B cell (primary cell): ENCODE results near the gene PPP1R14C.

Experiments
- EZH2 ChIP-seq: IDR thresholded peaks from 2 replicates; pipeline ENCODE4 v1.6.1; 2012; ENCODE audit warnings: borderline replicate concordance, low read depth, mild to moderate bottlenecking, moderate library complexity, low read length; ENCODE audit not compliant: insufficient read depth, poor library complexity, severe bottlenecking
- TF ChIP-seq, protein P1 (sequence below): fragments of 200-600 bp; IDR thresholded peaks from one replicate; pipeline ENCODE4 v1.8.0; 2022; ENCODE audit warnings: antibody characterized with exemption, mild to moderate bottlenecking

DNA sequence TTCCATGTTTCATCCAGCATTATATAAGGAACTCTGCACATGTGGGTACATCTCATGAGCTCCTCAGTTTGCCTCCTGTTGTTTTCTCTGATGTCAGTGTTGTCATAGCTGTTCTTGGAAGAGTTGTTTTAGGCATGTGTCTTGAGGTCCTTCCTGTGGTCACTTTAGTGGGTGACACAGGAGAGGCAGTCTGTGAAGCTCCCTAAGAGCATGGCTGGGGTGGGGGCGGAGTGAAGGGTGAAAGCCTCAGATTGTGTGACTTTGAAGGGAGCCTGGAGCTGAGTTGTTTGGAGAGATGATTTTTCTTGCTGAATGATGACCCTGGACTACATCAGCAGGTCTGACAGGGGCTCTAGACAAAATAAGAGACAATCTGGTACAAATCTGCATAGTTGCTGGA lies 37.7 kb downstream of the PPP1R14C start:
- TF ChIP-seq, protein P1, sequence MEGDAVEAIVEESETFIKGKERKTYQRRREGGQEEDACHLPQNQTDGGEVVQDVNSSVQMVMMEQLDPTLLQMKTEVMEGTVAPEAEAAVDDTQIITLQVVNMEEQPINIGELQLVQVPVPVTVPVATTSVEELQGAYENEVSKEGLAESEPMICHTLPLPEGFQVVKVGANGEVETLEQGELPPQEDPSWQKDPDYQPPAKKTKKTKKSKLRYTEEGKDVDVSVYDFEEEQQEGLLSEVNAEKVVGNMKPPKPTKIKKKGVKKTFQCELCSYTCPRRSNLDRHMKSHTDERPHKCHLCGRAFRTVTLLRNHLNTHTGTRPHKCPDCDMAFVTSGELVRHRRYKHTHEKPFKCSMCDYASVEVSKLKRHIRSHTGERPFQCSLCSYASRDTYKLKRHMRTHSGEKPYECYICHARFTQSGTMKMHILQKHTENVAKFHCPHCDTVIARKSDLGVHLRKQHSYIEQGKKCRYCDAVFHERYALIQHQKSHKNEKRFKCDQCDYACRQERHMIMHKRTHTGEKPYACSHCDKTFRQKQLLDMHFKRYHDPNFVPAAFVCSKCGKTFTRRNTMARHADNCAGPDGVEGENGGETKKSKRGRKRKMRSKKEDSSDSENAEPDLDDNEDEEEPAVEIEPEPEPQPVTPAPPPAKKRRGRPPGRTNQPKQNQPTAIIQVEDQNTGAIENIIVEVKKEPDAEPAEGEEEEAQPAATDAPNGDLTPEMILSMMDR = no peak
- no peak for TF ChIP-seq EZH2
